ENCODE data around the gene PDE10A.

DNA sequence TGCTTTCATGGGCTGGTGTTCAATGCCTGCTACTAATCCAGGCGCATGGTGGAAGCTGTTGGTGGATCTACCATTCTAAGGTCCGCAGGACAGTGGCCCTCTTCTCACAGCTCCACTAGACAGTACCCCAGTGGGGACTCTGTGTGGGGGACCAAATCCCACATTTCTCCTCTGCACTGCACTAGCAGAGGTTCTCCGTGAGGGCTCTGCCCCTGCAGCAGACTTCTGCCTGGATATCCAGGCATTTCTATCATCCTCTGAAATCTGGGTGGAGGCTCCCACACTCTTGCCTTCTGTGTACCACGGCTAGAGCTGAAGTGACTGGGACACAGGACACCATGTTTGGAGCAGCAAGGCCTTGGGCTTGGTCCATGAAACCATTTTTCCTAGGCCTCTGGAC is 219.6 kb downstream of the PDE10A start:
- TF ChIP-seq, protein P1, sequence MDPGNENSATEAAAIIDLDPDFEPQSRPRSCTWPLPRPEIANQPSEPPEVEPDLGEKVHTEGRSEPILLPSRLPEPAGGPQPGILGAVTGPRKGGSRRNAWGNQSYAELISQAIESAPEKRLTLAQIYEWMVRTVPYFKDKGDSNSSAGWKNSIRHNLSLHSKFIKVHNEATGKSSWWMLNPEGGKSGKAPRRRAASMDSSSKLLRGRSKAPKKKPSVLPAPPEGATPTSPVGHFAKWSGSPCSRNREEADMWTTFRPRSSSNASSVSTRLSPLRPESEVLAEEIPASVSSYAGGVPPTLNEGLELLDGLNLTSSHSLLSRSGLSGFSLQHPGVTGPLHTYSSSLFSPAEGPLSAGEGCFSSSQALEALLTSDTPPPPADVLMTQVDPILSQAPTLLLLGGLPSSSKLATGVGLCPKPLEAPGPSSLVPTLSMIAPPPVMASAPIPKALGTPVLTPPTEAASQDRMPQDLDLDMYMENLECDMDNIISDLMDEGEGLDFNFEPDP (CRISPR knock-in tag; IDR thresholded peaks at IDR 0.05) = no peak
- TF ChIP-seq TBL1XR1 (IDR thresholded peaks at IDR 0.05; ENCODE audit: low read length in 2 of 2) = no peak
- TF ChIP-seq SP2 (IDR thresholded peaks at IDR 0.05; ENCODE audit: extremely low read depth, low read depth, low read length, poor library complexity, severe bottlenecking) = no peak
- TF ChIP-seq, protein P2, sequence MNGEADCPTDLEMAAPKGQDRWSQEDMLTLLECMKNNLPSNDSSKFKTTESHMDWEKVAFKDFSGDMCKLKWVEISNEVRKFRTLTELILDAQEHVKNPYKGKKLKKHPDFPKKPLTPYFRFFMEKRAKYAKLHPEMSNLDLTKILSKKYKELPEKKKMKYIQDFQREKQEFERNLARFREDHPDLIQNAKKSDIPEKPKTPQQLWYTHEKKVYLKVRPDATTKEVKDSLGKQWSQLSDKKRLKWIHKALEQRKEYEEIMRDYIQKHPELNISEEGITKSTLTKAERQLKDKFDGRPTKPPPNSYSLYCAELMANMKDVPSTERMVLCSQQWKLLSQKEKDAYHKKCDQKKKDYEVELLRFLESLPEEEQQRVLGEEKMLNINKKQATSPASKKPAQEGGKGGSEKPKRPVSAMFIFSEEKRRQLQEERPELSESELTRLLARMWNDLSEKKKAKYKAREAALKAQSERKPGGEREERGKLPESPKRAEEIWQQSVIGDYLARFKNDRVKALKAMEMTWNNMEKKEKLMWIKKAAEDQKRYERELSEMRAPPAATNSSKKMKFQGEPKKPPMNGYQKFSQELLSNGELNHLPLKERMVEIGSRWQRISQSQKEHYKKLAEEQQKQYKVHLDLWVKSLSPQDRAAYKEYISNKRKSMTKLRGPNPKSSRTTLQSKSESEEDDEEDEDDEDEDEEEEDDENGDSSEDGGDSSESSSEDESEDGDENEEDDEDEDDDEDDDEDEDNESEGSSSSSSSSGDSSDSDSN (IDR thresholded peaks at IDR 0.05; ENCODE audit: borderline replicate concordance in 1 of 2, low read depth in 2 of 2, low read length in 2 of 2) = no peak
- no peak for TF ChIP-seq ATF7 (IDR thresholded peaks at IDR 0.05)
- TF ChIP-seq, protein P3, sequence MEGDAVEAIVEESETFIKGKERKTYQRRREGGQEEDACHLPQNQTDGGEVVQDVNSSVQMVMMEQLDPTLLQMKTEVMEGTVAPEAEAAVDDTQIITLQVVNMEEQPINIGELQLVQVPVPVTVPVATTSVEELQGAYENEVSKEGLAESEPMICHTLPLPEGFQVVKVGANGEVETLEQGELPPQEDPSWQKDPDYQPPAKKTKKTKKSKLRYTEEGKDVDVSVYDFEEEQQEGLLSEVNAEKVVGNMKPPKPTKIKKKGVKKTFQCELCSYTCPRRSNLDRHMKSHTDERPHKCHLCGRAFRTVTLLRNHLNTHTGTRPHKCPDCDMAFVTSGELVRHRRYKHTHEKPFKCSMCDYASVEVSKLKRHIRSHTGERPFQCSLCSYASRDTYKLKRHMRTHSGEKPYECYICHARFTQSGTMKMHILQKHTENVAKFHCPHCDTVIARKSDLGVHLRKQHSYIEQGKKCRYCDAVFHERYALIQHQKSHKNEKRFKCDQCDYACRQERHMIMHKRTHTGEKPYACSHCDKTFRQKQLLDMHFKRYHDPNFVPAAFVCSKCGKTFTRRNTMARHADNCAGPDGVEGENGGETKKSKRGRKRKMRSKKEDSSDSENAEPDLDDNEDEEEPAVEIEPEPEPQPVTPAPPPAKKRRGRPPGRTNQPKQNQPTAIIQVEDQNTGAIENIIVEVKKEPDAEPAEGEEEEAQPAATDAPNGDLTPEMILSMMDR (IDR thresholded peaks at IDR 0.05 in 2 of 3, conservative IDR thresholded peaks at IDR 0.05 in 1 of 3; ENCODE audit: insufficient read depth in 2 of 3, low read depth in 1 of 3, low read length in 3 of 3) = no peak
- no peak for TF ChIP-seq GATA2 (CRISPR knock-in tag; IDR thresholded peaks at IDR 0.05)
- TF ChIP-seq MXI1 (IDR thresholded peaks at IDR 0.05; ENCODE audit: low read depth, low read length) = no peak
- no peak for TF ChIP-seq RAD51 (IDR thresholded peaks at IDR 0.05; ENCODE audit: borderline replicate concordance, low read depth)
- no peak for TF ChIP-seq EP300 (IDR thresholded peaks at IDR 0.05; ENCODE audit: low read length)
- TF ChIP-seq ETV6 (IDR thresholded peaks at IDR 0.05; ENCODE audit: borderline replicate concordance in 1 of 2, low read depth in 2 of 2, low read length in 1 of 2) = no peak
- no peak for TF ChIP-seq ETV6 (CRISPR knock-in tag; IDR thresholded peaks at IDR 0.05; ENCODE audit: borderline replicate concordance)
- TF ChIP-seq, protein P4, sequence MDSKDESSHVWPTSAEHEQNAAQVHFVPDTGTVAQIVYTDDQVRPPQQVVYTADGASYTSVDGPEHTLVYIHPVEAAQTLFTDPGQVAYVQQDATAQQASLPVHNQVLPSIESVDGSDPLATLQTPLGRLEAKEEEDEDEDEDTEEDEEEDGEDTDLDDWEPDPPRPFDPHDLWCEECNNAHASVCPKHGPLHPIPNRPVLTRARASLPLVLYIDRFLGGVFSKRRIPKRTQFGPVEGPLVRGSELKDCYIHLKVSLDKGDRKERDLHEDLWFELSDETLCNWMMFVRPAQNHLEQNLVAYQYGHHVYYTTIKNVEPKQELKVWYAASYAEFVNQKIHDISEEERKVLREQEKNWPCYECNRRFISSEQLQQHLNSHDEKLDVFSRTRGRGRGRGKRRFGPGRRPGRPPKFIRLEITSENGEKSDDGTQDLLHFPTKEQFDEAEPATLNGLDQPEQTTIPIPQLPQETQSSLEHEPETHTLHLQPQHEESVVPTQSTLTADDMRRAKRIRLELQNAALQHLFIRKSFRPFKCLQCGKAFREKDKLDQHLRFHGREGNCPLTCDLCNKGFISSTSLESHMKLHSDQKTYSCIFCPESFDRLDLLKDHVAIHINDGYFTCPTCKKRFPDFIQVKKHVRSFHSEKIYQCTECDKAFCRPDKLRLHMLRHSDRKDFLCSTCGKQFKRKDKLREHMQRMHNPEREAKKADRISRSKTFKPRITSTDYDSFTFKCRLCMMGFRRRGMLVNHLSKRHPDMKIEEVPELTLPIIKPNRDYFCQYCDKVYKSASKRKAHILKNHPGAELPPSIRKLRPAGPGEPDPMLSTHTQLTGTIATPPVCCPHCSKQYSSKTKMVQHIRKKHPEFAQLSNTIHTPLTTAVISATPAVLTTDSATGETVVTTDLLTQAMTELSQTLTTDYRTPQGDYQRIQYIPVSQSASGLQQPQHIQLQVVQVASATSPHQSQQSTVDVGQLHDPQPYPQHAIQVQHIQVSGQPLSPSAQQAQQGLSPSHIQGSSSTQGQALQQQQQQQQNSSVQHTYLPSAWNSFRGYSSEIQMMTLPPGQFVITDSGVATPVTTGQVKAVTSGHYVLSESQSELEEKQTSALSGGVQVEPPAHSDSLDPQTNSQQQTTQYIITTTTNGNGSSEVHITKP (IDR thresholded peaks at IDR 0.05; ENCODE audit: partially characterized antibody) = no peak
